Activated effector memory CD4-positive, alpha-beta T cell treated with Interleukin-2 at 50 U/mL for 16 hours (primary cell): ENCODE measurements around the gene IGFL1.
"Not testable (repeated sequence)": the region's sequence is repeated elsewhere in the genome, so short reads cannot be mapped to it uniquely, and the experiment has no call there.

Source experiments
- DNase-seq: peaks from one replicate; pipeline ENCODE4 v3.0.0-alpha.2; 2020

The IGFL1 gene

GRCh38 chr19:46226438-46226973 lies 3.0 kb upstream of the IGFL1 start:
- DNase-seq, result no peak

GRCh38 chr19:46232029-46232428 lies 2.5 kb downstream of the IGFL1 start:
- no peak for DNase-seq

GRCh38 chr19:46232468-46232867 lies 2.9 kb downstream of the IGFL1 start:
- DNase-seq, result no peak

- DNase-seq, result no peak
Measured at GRCh38 chr19:46232938-46233621, 3.5 kb downstream of the IGFL1 start.

- not testable (repeated sequence) for DNase-seq
Measured at GRCh38 chr19:46233871-46234270, 4.3 kb downstream of the IGFL1 start.

- not testable (repeated sequence) for DNase-seq
Measured at GRCh38 chr19:46238141-46238540, 8.6 kb downstream of the IGFL1 start.

- no peak for DNase-seq
Measured at GRCh38 chr19:46239193-46240024, 9.9 kb downstream of the IGFL1 start.

GRCh38 chr19:46240693-46241092 lies 11.2 kb downstream of the IGFL1 start:
- no peak for DNase-seq

- no peak for DNase-seq
Measured at GRCh38 chr19:46241626-46242025, 12.1 kb downstream of the IGFL1 start.

- not testable (repeated sequence) for DNase-seq
Measured at GRCh38 chr19:46243081-46243654, 13.6 kb downstream of the IGFL1 start.

- no peak for DNase-seq
Measured at GRCh38 chr19:46250076-46250735, 20.7 kb downstream of the IGFL1 start.

- no peak for DNase-seq
Measured at GRCh38 chr19:46251416-46251815, 21.9 kb downstream of the IGFL1 start.

GRCh38 chr19:46254776-46255175 lies 25.2 kb downstream of the IGFL1 start:
- DNase-seq, result no peak

- no peak for DNase-seq
Measured at GRCh38 chr19:46256855-46257254, 27.3 kb downstream of the IGFL1 start.

GRCh38 chr19:46261501-46261900 lies 32.0 kb downstream of the IGFL1 start:
- not testable (repeated sequence) for DNase-seq

GRCh38 chr19:46262684-46263296 lies 33.2 kb downstream of the IGFL1 start:
- DNase-seq, result peak; percentile 31

- DNase-seq, result not testable (repeated sequence)
Measured at GRCh38 chr19:46264801-46265200, 35.3 kb downstream of the IGFL1 start.

GRCh38 chr19:46265217-46265828 lies 35.8 kb downstream of the IGFL1 start:
- peak; percentile 44 for DNase-seq

GRCh38 chr19:46269101-46269500 lies 39.6 kb downstream of the IGFL1 start:
- DNase-seq, result no peak

GRCh38 chr19:46270521-46271256 lies 41.1 kb downstream of the IGFL1 start:
- no peak for DNase-seq

GRCh38 chr19:46271481-46272197 lies 42.1 kb downstream of the IGFL1 start:
- no peak for DNase-seq
